Measurements from ENCODE around the gene MYO1E. TPM values are rescaled to one million over a fixed set of nuclear protein-coding genes. Genes with fewer than 3 reads are reported as not detected.
"Not testable (repeated sequence)": the region's sequence is repeated elsewhere in the genome, so short reads cannot be mapped to it uniquely, and the experiment has no call there.

Gene MYO1E
- total RNA-seq, 3 donors from 2014 or later: 1.5 to 3.9 (median 2.3) TPM

- H3K4me3 Mint-ChIP-seq: no peak overlapping the region
- H3K36me3 Mint-ChIP-seq (ENCODE audit: insufficient read depth): no peaks in the 10 kb centered on the region
- ATAC-seq (no peak), DNase-seq (no peak)
- H3K27me3 Mint-ChIP-seq (ENCODE audit: low read depth): no peaks in the 10 kb centered on the region
- H3K9me3 Mint-ChIP-seq: no peaks in the 10 kb centered on the region
- no peaks in the 10 kb centered on the region for H3K4me1 Mint-ChIP-seq (ENCODE audit: low read depth)
These were observed 81.5 kb downstream of the MYO1E start for GRCh38 chr15:59291213-59291549.

DNA sequence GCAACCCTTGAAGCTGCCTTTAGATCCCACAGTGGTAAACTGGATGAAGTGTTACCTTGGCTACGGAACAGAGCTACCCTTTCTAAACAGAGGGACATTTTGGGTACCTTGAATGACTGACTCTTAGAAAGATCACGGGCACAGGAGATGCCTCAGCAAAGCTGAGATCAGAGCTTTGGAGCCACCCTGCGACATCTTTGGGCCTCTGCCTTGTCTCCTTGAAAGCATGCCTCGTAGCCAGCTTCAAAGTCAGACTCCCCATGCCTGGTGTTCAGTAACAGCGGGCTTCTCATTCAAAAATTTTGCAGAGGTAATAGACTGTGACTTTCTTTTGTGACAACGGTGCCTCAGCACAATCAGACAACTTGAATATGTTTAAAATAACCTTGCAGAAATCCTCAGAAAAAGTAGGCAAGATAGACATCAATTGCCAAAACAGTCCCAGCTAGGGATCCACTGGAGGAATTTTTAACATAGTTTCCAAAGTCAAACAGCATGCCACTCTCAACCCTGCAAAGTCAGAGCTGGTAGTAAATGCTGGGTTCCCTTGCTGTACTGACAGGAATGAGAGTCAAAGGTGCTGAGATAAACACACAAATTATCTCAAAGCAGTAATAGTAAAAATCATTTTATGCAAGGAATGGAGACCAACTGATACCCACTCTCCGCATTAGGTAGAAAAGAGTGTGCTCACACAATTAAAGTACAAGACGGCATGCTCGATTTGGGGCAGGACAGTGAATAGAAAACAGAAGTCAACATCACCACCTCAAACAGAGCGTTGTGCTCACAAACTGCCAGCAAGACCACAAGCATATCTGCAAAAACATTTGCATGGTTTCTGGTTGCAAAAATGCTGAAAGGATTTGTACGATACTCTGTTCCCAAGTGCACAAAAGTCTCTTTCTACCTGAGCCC, 82.1 kb downstream of the MYO1E start:
- Mint-ChIP-seq H3K9me3 (no peaks in the 10 kb centered on the region), H3K4me1 (ENCODE audit: low read depth) (no peaks in the 10 kb centered on the region), H3K27me3 (ENCODE audit: low read depth) (no peaks in the 10 kb centered on the region), H3K4me3 (no peak overlapping the region), H3K36me3 (ENCODE audit: insufficient read depth) (no peaks in the 10 kb centered on the region)
- no peak for ATAC-seq
- DNase-seq: no peak

GRCh38 chr15:59289574-59289973, 83.1 kb downstream of the MYO1E start:
- no peak overlapping the region for H3K4me3 Mint-ChIP-seq
- ATAC-seq: no peak
- no peaks in the 10 kb centered on the region for H3K36me3 Mint-ChIP-seq (ENCODE audit: insufficient read depth)
- no peaks in the 10 kb centered on the region for H3K9me3 Mint-ChIP-seq
- H3K4me1 Mint-ChIP-seq (ENCODE audit: low read depth): no peaks in the 10 kb centered on the region
- no peaks in the 10 kb centered on the region for H3K27me3 Mint-ChIP-seq (ENCODE audit: low read depth)
- DNase-seq: no peak

DNA sequence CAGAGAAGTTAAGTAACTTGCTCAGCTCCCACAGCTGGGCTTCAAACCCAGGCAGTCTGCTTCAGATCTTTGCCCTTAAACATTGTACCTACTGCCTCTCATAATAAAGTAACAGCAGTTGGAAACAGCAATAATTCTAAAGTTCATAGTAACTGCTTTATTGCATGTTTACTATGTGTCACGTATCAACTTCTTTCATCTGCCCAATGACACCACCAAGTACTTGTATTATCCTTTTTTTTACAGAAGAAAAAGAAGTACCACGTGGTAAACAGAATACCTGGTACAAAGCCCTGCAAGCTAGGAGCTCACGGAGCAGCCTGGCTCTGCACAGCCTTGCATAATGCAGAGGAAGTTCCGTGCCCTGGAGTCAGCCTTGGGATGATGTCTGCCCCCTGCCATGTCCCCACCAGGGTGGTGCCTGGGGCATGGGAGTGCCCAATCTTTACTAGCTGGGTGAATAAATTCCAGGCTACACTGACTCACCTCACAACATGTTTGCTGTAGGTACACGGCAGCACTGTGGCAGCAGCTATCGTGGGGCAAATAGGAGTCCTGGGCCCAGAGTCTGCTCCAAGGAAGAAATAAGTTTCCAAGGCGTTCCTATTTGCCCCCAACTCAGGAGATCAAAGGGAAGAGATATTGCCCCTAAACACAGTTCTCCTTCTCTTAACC, 88.8 kb downstream of the MYO1E start:
- Mint-ChIP-seq H3K4me3 (no peak overlapping the region), H3K9me3 (no peaks in the 10 kb centered on the region), H3K4me1 (ENCODE audit: low read depth) (peaks cover 3% of the 10 kb centered on the region), H3K27me3 (ENCODE audit: low read depth) (no peaks in the 10 kb centered on the region), H3K36me3 (ENCODE audit: insufficient read depth) (no peaks in the 10 kb centered on the region)
- ATAC-seq (no peak), DNase-seq (no peak)

GRCh38 chr15:59282515-59283337, 89.9 kb downstream of the MYO1E start:
- Mint-ChIP-seq H3K4me1 (ENCODE audit: low read depth) (peaks cover 3% of the 10 kb centered on the region), H3K9me3 (no peaks in the 10 kb centered on the region), H3K4me3 (no peak overlapping the region), H3K36me3 (ENCODE audit: insufficient read depth) (no peaks in the 10 kb centered on the region), H3K27me3 (ENCODE audit: low read depth) (no peaks in the 10 kb centered on the region)
- DNase-seq (no peak), ATAC-seq (no peak)

- no peaks in the 10 kb centered on the region for H3K27me3 Mint-ChIP-seq (ENCODE audit: low read depth)
- H3K9me3 Mint-ChIP-seq: no peaks in the 10 kb centered on the region
- ATAC-seq (no peak), DNase-seq (no peak)
- peaks cover 3% of the 10 kb centered on the region for H3K4me1 Mint-ChIP-seq (ENCODE audit: low read depth)
- H3K36me3 Mint-ChIP-seq (ENCODE audit: insufficient read depth): no peaks in the 10 kb centered on the region
- no peak overlapping the region for H3K4me3 Mint-ChIP-seq
These were observed 91.0 kb downstream of the MYO1E start for GRCh38 chr15:59281699-59282098.

GRCh38 chr15:59280855-59281254, 91.8 kb downstream of the MYO1E start:
- H3K9me3 Mint-ChIP-seq: no peaks in the 10 kb centered on the region
- no peak for ATAC-seq
- peaks cover 3% of the 10 kb centered on the region for H3K4me1 Mint-ChIP-seq (ENCODE audit: low read depth)
- DNase-seq: no peak
- no peaks in the 10 kb centered on the region for H3K36me3 Mint-ChIP-seq (ENCODE audit: insufficient read depth)
- no peak overlapping the region for H3K4me3 Mint-ChIP-seq
- H3K27me3 Mint-ChIP-seq (ENCODE audit: low read depth): no peaks in the 10 kb centered on the region

GRCh38 chr15:59280292-59280691, 92.4 kb downstream of the MYO1E start:
- ATAC-seq; H3K4me3 Mint-ChIP-seq; H3K9me3 Mint-ChIP-seq; H3K4me1 Mint-ChIP-seq (ENCODE audit: low read depth); H3K36me3 Mint-ChIP-seq (ENCODE audit: insufficient read depth); H3K27me3 Mint-ChIP-seq (ENCODE audit: low read depth); DNase-seq: not testable (repeated sequence)

DNA sequence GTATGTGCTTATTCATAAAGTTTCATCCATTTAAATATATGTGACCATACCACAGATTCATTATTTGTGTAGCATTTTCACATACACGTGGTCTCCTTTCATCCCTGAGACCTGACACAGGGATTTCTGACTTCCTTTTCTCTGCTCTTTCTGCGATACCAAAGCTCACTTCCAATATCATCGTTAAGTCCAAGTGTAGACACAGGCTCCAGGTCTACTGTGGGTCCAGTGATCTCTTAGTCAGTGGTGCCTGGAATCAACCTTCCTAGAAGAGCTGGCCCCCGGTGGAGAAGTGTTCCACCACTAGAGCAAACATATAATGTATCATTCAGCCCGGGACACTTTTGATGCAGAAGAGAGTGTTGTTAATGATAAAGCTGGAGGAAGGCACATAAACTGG, 93.6 kb downstream of the MYO1E start:
- DNase-seq: no peak
- Mint-ChIP-seq H3K4me1 (ENCODE audit: low read depth) (peaks cover 8% of the 10 kb centered on the region), H3K27me3 (ENCODE audit: low read depth) (no peaks in the 10 kb centered on the region), H3K36me3 (ENCODE audit: insufficient read depth) (no peaks in the 10 kb centered on the region), H3K9me3 (no peaks in the 10 kb centered on the region), H3K4me3 (no peak overlapping the region)
- no peak for ATAC-seq

DNA sequence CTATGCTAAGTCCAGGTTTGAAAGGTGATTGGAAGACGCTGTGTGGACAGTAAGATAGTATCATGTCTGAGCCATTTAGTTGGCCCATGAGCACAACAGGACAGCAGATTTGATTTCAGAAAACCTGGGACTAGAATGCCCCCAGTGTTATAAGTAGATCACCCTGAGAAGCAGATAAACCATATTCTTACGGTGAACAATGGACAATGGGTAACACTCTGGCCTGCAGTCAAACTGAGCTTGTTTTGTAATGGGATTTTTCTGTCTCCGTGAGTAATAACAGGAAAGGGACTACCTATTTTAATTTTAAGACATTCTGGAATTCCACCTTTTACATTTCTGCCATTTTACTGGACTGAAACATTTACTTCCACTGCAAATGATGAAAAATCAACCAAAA, 94.6 kb downstream of the MYO1E start:
- ATAC-seq: no peak
- no peak overlapping the region for H3K4me3 Mint-ChIP-seq
- peaks cover 11% of the 10 kb centered on the region for H3K4me1 Mint-ChIP-seq (ENCODE audit: low read depth)
- no peaks in the 10 kb centered on the region for H3K9me3 Mint-ChIP-seq
- no peaks in the 10 kb centered on the region for H3K27me3 Mint-ChIP-seq (ENCODE audit: low read depth)
- no peaks in the 10 kb centered on the region for H3K36me3 Mint-ChIP-seq (ENCODE audit: insufficient read depth)
- no peak for DNase-seq

GRCh38 chr15:59276225-59277178, 96.2 kb downstream of the MYO1E start:
- H3K4me1 Mint-ChIP-seq (ENCODE audit: low read depth): peaks cover 10% of the 10 kb centered on the region
- DNase-seq (no peak), ATAC-seq (no peak)
- no peaks in the 10 kb centered on the region for H3K9me3 Mint-ChIP-seq
- no peaks in the 10 kb centered on the region for H3K27me3 Mint-ChIP-seq (ENCODE audit: low read depth)
- no peak overlapping the region for H3K4me3 Mint-ChIP-seq
- H3K36me3 Mint-ChIP-seq (ENCODE audit: insufficient read depth): no peaks in the 10 kb centered on the region

DNA sequence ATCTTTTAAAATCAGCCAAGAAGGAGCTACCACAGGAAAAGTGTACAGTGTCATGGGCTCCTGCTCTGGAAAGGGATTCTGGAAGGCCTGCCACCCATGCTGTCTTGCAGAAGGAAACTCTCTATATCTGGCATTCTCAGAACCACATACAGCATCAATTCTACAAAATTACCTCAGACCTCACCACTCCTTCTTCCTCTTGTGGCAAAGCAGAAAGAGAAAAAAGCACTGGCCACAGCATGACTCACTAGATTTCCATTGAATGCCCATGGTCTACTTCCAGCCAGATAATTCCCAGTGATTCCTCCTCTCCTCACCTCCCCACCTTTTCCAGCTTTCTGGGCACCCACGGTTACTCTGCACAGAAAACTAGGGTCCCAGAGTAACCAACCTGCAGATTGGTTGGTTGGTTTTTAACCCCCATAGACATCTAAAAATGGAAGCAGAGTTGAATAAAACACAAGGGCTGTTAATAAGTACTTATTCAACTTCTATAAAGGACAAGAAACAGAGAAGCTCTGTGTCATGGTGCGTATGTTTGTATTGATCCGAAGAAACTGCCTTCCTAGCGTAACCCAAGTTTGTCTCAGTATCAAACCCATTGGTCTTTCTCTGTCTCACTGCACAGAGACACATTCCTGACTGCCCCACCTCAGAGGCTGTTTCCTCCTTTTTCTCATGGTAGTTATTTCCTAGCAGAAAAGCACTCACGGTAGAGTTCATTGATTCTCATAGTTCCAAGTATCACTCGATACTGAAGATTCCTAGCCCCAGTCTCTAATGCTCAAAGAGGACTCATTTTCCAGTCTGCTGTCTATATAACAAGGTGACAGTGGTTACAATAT, 98.3 kb downstream of the MYO1E start:
- no peak for DNase-seq
- Mint-ChIP-seq H3K4me3 (no peak overlapping the region), H3K27me3 (ENCODE audit: low read depth) (no peaks in the 10 kb centered on the region), H3K4me1 (ENCODE audit: low read depth) (peaks cover 10% of the 10 kb centered on the region), H3K36me3 (ENCODE audit: insufficient read depth) (no peaks in the 10 kb centered on the region), H3K9me3 (no peaks in the 10 kb centered on the region)
- ATAC-seq: no peak

DNA sequence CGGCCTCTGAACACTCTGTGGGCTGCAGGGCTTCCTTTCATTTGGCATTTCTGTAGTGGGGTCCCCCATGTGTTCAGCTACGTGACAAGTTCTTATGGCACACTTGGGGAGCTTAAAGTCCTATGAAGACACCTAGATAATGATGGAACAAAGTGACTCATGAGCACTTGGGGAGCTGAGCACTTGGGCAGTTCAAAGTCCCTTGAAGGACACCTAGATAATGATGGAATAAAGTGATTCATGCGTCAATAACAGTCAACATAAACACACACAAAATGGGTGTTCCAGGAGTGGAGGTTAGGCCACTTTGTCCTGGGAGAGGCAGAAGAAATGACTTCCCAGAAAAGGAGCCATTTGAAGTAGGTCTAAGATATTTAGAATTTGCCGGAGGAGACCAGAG, 99.4 kb downstream of the MYO1E start:
- ATAC-seq (no peak), DNase-seq (no peak)
- Mint-ChIP-seq H3K4me3 (no peak overlapping the region), H3K4me1 (ENCODE audit: low read depth) (peaks cover 10% of the 10 kb centered on the region), H3K36me3 (ENCODE audit: insufficient read depth) (no peaks in the 10 kb centered on the region), H3K27me3 (ENCODE audit: low read depth) (no peaks in the 10 kb centered on the region), H3K9me3 (no peaks in the 10 kb centered on the region)

Measured in activated T-cell treated with anti-CD3 and anti-CD28 coated beads, Interleukin-2, amount 50 U/mL, for 4 hours (primary cell).